Left lung (tissue), 10 donors: Measurements from ENCODE around the gene SLC27A5. TPM values are rescaled to one million over a fixed set of nuclear protein-coding genes. Genes with fewer than 3 reads are reported as not detected.

ENCODE experiments used
- ATAC-seq: fragments of 200-7000 bp; cut with Tn5 transposase; one replicate; pipeline ENCODE4 v1.9.1; 2020; ENCODE audit warnings: moderate library complexity
- DNase-seq, 4 donors: peaks; one replicate each; pipeline ENCODE4 v3.0.0-alpha.2; 2013 to 2020
- H3K27ac ChIP-seq, 2 donors: fragments of 200-600 bp; sonication (generic) in 1 of 2; one replicate each; pipeline versions ENCODE4 v1.5.0 to v1.8.0; 2020 to 2021
- H3K27me3 ChIP-seq, 2 donors: fragments of 200-600 bp; sonication (generic) in 1 of 2; one replicate each; pipeline versions ENCODE4 v1.5.0 to v1.8.0; 2020 to 2021
- H3K36me3 ChIP-seq, 2 donors: fragments of 200-600 bp; sonication (generic) in 1 of 2; one replicate each; pipeline versions ENCODE4 v1.5.0 to v1.8.0; 2020 to 2021
- H3K4me1 ChIP-seq, 2 donors: fragments of 200-600 bp; one replicate each; pipeline ENCODE4 v1.8.0; 2021
- H3K4me3 ChIP-seq, 2 donors: fragments of 200-600 bp; sonication (generic) in 1 of 2; one replicate each; pipeline versions ENCODE4 v1.5.0 to v1.8.0; 2020 to 2021; ENCODE audit warnings: mild to moderate bottlenecking in 1 of 2
- H3K9me3 ChIP-seq, 2 donors: fragments of 200-600 bp; sonication (generic) in 1 of 2; one replicate each; pipeline versions ENCODE4 v1.5.0 to v1.8.0; 2020 to 2021
- CTCF ChIP-seq, 2 donors: fragments of 200-600 bp; sonication (generic) in 1 of 2; IDR thresholded peaks; one replicate each; pipeline versions ENCODE4 v1.5.0 to v1.8.0; 2021; ENCODE audit warnings: antibody characterized with exemption in 2 of 2
- intact Hi-C, 2 donors: fragments of 100-400 bp; cut with DNase I; formaldehyde crosslinking; loops; one replicate each; pipeline versions ENCODE4 v1.11.2 to v1.14.2; 2022
- polyA plus RNA-seq, 6 donors: library from polyadenylated mRNA; unstranded; fragments of 120-200 nt; gene quantifications; one replicate each; pipeline ENCODE4 v1.2.1, GENCODE V29; 2013; ENCODE audit not compliant: insufficient read length in 6 of 6
- total RNA-seq, 2 donors: library from RNA; stranded (reverse); fragmentation: NEBNext Ultra II Directional; extraction: Animal tissue kit (Norgen Biotek cat#: 25700); gene quantifications; one replicate each; pipeline ENCODE4 v1.2.1, GENCODE V29; 2021
- donor health status: DM: no; HTN: yes; CAD: no.
- donor health status: DM: no; HTN: no; CAD: no.

SLC27A5 gene
- total and polyA plus RNA-seq, 8 donors: 6.2 to 11.8 (median 8.1) TPM

GRCh38 chr19:58553799-58554493, 42.2 kb upstream of the SLC27A5 start:
- Histone ChIP-seq H3K27ac (peak overlapping the region; percentile 91 to 96), H3K36me3 (peaks cover 0 to 69% of the 10 kb centered on the region in 2 donors), H3K4me3 (peak overlapping the region; percentile 76 to 82), H3K27me3 (no peaks in the 10 kb centered on the region), H3K4me1 (peaks cover 24 to 43% of the 10 kb centered on the region in 2 donors), H3K9me3 (no peaks in the 10 kb centered on the region)
- DNase-seq (no peak), ATAC-seq (no peak)
- intact Hi-C loops: no loop called here
- TF ChIP-seq CTCF (IDR thresholded peaks at IDR 0.05): no peak

- H3K9me3 ChIP-seq: no peaks in the 10 kb centered on the region
- no peak for ATAC-seq
- H3K36me3 ChIP-seq: peaks cover 0 to 82% of the 10 kb centered on the region in 2 donors
- no peak overlapping the region for H3K27ac ChIP-seq
- H3K27me3 ChIP-seq: no peaks in the 10 kb centered on the region
- peaks cover 24 to 43% of the 10 kb centered on the region in 2 donors for H3K4me1 ChIP-seq
- intact Hi-C loops: no loop called here
- DNase-seq: no peak
- no peak overlapping the region for H3K4me3 ChIP-seq
- no peak for TF ChIP-seq CTCF (IDR thresholded peaks at IDR 0.05)
Measured at GRCh38 chr19:58552655-58553054, 40.9 kb upstream of the SLC27A5 start.

- Histone ChIP-seq H3K4me3 (no peak overlapping the region), H3K27me3 (no peaks in the 10 kb centered on the region), H3K27ac (no peak overlapping the region), H3K36me3 (peaks cover 0 to 84% of the 10 kb centered on the region in 2 donors), H3K9me3 (no peaks in the 10 kb centered on the region), H3K4me1 (peaks cover 18 to 44% of the 10 kb centered on the region in 2 donors)
- intact Hi-C loops: no loop called here
- DNase-seq (no peak), ATAC-seq (no peak)
- no peak for TF ChIP-seq CTCF (IDR thresholded peaks at IDR 0.05)
Measured at GRCh38 chr19:58551577-58552471, 40.0 kb upstream of the SLC27A5 start.

GRCh38 chr19:58551123-58551497, 39.3 kb upstream of the SLC27A5 start:
- no peak for DNase-seq
- intact Hi-C loops: no loop called here
- peaks cover 23 to 44% of the 10 kb centered on the region in 2 donors for H3K4me1 ChIP-seq
- TF ChIP-seq CTCF (IDR thresholded peaks at IDR 0.05): no peak
- no peak overlapping the region for H3K27ac ChIP-seq
- no peaks in the 10 kb centered on the region for H3K9me3 ChIP-seq
- H3K4me3 ChIP-seq: no peak overlapping the region
- no peak for ATAC-seq
- peaks cover 0 to 83% of the 10 kb centered on the region in 2 donors for H3K36me3 ChIP-seq
- no peaks in the 10 kb centered on the region for H3K27me3 ChIP-seq
